SK-N-SH treated with all-trans-retinoic acid at 6 μM for 48 hours (cell line): ENCODE measurements around the gene NUDT1.

Source experiments
- ATAC-seq: fragments of 200-7000 bp; cut with Tn5 transposase; 3 replicates; pipeline ENCODE4 v1.9.1; 2020; ENCODE audit warnings: mild to moderate bottlenecking, moderate library complexity
- ARNTL ChIP-seq: fragments of 450-650 bp; formaldehyde crosslinking; IDR thresholded peaks from 2 replicates; pipeline ENCODE4 v1.5.0; 2020; ENCODE audit warnings: low read depth, mild to moderate bottlenecking, moderate library complexity, borderline replicate concordance
- BACH2 ChIP-seq: fragments of 250-450 bp; sonication (Bioruptor Pico); IDR thresholded peaks from 2 replicates; pipeline ENCODE4 v1.9.0; 2021; ENCODE audit warnings: mild to moderate bottlenecking, borderline replicate concordance
- CSDC2 ChIP-seq: fragments of 250-450 bp; sonication (Bioruptor Pico); IDR thresholded peaks from 2 replicates; pipeline ENCODE4 v1.5.0; 2020; ENCODE audit warnings: mild to moderate bottlenecking, moderate library complexity
- CSRNP3 ChIP-seq: fragments of 250-450 bp; sonication (Bioruptor Pico); IDR thresholded peaks from 2 replicates; pipeline ENCODE4 v1.5.1; 2021; ENCODE audit warnings: mild to moderate bottlenecking, moderate library complexity
- ESRRG ChIP-seq: fragments of 250-450 bp; sonication (Bioruptor Pico); IDR thresholded peaks from 2 replicates; pipeline ENCODE4 v1.6.1; 2021; ENCODE audit warnings: mild to moderate bottlenecking
- GLIS3 ChIP-seq: fragments of 250-450 bp; sonication (Bioruptor Pico); IDR thresholded peaks from 2 replicates; pipeline ENCODE4 v1.5.0; 2020; ENCODE audit warnings: mild to moderate bottlenecking, moderate library complexity
- ISL1 ChIP-seq: fragments of 250-450 bp; sonication (Bioruptor Pico); IDR thresholded peaks from 2 replicates; pipeline ENCODE4 v2.1.2; 2022; ENCODE audit warnings: mild to moderate bottlenecking, moderate library complexity
- OSR1 ChIP-seq: fragments of 250-450 bp; sonication (Bioruptor Pico); IDR thresholded peaks from 2 replicates; pipeline ENCODE4 v1.8.0; 2022; ENCODE audit warnings: moderate library complexity, mild to moderate bottlenecking, inconsistent platforms
- PPARA ChIP-seq: fragments of 250-450 bp; sonication (Bioruptor Pico); IDR thresholded peaks from 2 replicates; pipeline ENCODE4 v1.5.0; 2020; ENCODE audit warnings: mild to moderate bottlenecking, borderline replicate concordance
- RARB ChIP-seq: fragments of 250-450 bp; sonication (Bioruptor Pico); IDR thresholded peaks from 2 replicates; pipeline ENCODE4 v1.8.0; 2021; ENCODE audit warnings: mild to moderate bottlenecking, moderate library complexity
- SNAI2 ChIP-seq: fragments of 250-450 bp; sonication (Bioruptor Pico); IDR thresholded peaks from 2 replicates; pipeline ENCODE4 v1.5.0; 2020; ENCODE audit warnings: mild to moderate bottlenecking, moderate library complexity
- TOX ChIP-seq: fragments of 250-450 bp; sonication (Bioruptor Pico); IDR thresholded peaks from 2 replicates; pipeline ENCODE4 v1.8.0; 2021; ENCODE audit warnings: mild to moderate bottlenecking, moderate library complexity, borderline replicate concordance
- TSHZ2 ChIP-seq: fragments of 250-450 bp; sonication (Bioruptor Pico); IDR thresholded peaks from 2 replicates; pipeline ENCODE4 v1.5.0; 2020; ENCODE audit warnings: mild to moderate bottlenecking, moderate library complexity
- ZC3H10 ChIP-seq: fragments of 250-450 bp; sonication (Bioruptor Pico); IDR thresholded peaks from 2 replicates; pipeline ENCODE4 v1.5.1; 2021; ENCODE audit warnings: mild to moderate bottlenecking, moderate library complexity
- ZFP3 ChIP-seq: fragments of 250-450 bp; sonication (Bioruptor Pico); IDR thresholded peaks from 2 replicates; pipeline ENCODE4 v1.5.0; 2020; ENCODE audit warnings: mild to moderate bottlenecking, moderate library complexity
- ZFP30 ChIP-seq: fragments of 450-650 bp; formaldehyde crosslinking; IDR thresholded peaks from 2 replicates; pipeline ENCODE4 v1.5.0; 2022; ENCODE audit warnings: mild to moderate bottlenecking, moderate library complexity
- ZNF565 ChIP-seq: fragments of 450-650 bp; formaldehyde crosslinking; conservative IDR thresholded peaks from 2 replicates; pipeline ENCODE4 v1.5.0; 2020; ENCODE audit warnings: low read depth, mild to moderate bottlenecking, moderate library complexity
- ZNF8 ChIP-seq: fragments of 450-650 bp; formaldehyde crosslinking; IDR thresholded peaks from 2 replicates; pipeline ENCODE4 v1.5.0; 2020; ENCODE audit warnings: mild to moderate bottlenecking, moderate library complexity
- TF ChIP-seq, protein P1 (sequence below): fragments of 250-450 bp; sonication (Bioruptor Pico); IDR thresholded peaks from 2 replicates; pipeline ENCODE4 v1.5.1; 2020; ENCODE audit warnings: low read depth, mild to moderate bottlenecking, moderate library complexity

Gene NUDT1

DNA sequence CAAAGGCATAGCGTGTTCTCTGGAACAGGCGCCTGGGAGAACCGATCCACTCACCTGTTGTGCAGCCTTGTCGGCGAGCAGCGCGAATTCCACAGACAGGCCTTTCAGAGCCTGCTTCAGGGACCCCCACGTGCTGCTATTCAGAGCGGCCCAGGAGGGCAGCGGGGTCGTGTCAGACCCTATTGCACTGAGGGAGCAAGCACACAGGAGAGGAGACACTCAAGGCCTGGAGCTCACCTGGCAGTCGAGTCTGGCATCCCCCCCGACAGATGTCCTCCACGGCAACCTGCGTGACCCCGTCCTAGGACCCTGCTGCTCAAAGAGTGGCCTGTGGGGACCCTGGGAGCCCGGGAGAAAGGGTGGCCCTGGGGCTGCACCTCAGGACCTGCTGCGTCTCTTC, 21.1 kb downstream of the NUDT1 start:
- TF ChIP-seq TSHZ2 (CRISPR knock-in tag), result no peak
- TF ChIP-seq, protein P1, sequence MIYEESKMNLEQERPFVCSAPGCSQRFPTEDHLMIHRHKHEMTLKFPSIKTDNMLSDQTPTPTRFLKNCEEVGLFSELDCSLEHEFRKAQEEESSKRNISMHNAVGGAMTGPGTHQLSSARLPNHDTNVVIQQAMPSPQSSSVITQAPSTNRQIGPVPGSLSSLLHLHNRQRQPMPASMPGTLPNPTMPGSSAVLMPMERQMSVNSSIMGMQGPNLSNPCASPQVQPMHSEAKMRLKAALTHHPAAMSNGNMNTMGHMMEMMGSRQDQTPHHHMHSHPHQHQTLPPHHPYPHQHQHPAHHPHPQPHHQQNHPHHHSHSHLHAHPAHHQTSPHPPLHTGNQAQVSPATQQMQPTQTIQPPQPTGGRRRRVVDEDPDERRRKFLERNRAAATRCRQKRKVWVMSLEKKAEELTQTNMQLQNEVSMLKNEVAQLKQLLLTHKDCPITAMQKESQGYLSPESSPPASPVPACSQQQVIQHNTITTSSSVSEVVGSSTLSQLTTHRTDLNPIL, result no peak
- no peak for TF ChIP-seq ISL1
- no peak for TF ChIP-seq CSRNP3 (CRISPR knock-in tag)
- TF ChIP-seq ZFP3 (CRISPR knock-in tag), result no peak
- TF ChIP-seq ZC3H10 (CRISPR knock-in tag), result no peak
- TF ChIP-seq RARB, result no peak
- no peak for TF ChIP-seq TOX
- TF ChIP-seq CSDC2 (CRISPR knock-in tag), result no peak
- no peak for TF ChIP-seq ZNF8 (CRISPR knock-in tag)
- no peak for TF ChIP-seq OSR1
- no peak for TF ChIP-seq GLIS3 (CRISPR knock-in tag)
- no peak for TF ChIP-seq ZFP30 (CRISPR knock-in tag)
- TF ChIP-seq BACH2, result no peak
- no peak for TF ChIP-seq ESRRG (CRISPR knock-in tag)
- no peak for TF ChIP-seq ARNTL (CRISPR knock-in tag)
- no peak for ATAC-seq

DNA sequence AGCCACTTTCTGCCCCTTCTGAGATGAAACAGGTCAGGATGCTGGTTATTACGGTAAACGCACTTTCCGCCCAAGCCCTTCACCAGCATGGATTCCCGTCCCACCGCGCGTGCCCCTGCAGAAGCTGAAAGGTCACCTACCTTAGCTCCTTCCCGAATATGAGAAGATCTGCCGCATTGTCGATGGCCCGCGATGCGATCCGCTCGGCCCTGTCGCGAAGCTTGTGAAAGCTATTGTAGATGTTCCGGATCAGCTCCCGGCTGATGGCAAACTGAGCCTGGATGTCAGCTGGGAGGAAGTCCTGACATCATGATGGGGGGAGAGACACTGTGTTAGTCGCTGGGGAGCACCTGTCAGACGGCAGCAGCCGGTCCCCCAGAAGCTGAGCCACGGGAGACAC, 22.1 kb downstream of the NUDT1 start:
- no peak for ATAC-seq

More for the DNA sequence above, 22.1 kb downstream of the NUDT1 start:
- no peak for TF ChIP-seq BACH2
- no peak for TF ChIP-seq CSDC2 (CRISPR knock-in tag)
- no peak for TF ChIP-seq SNAI2 (CRISPR knock-in tag)
- TF ChIP-seq PPARA, result no peak
- TF ChIP-seq CSRNP3 (CRISPR knock-in tag), result no peak
- TF ChIP-seq, protein P1, result no peak
- no peak for TF ChIP-seq TSHZ2 (CRISPR knock-in tag)
- TF ChIP-seq TOX, result no peak
- TF ChIP-seq ZFP30 (CRISPR knock-in tag), result no peak
- no peak for TF ChIP-seq OSR1
- no peak for TF ChIP-seq ZNF565 (CRISPR knock-in tag)
- no peak for TF ChIP-seq ZFP3 (CRISPR knock-in tag)
- TF ChIP-seq ESRRG (CRISPR knock-in tag), result no peak
- no peak for TF ChIP-seq RARB
- TF ChIP-seq ZC3H10 (CRISPR knock-in tag), result no peak
